GM12878 (cell line): Measurements from ENCODE around the gene ALDH1L2. TPM values are rescaled to one million over a fixed set of nuclear protein-coding genes. Genes with fewer than 3 reads are reported as not detected.
A peak's percentile ranks its signal among the peaks of the same experiment; 100 is the strongest.

Experiments used
- ATAC-seq: fragments of 200-7000 bp; cut with Tn5 transposase; 3 replicates; pipeline ENCODE4 v1.9.1; 2020; ENCODE audit warnings: mild to moderate bottlenecking, moderate library complexity
- BruUV-seq: library from RNA; stranded (reverse); fragments of 400-500 nt; replicated peaks from 2 replicates; lab custom pipeline; 2021; lab: Mats Ljungman, UMichigan
- CTCF ChIA-PET: fragments of 300-600 bp; sonication (Branson Sonifier 250); formaldehyde crosslinking; extraction: SDS; loops from one replicate; lab custom pipeline; 2021; ENCODE audit warnings: inconsistent platforms; lab: Yijun Ruan, JAX
- POLR2A ChIA-PET: fragments of 350-600 bp; formaldehyde crosslinking; extraction: SDS; loops from one replicate; lab custom pipeline; 2021; ENCODE audit warnings: inconsistent platforms; lab: Charles Lee
- RAD21 ChIA-PET: fragments of 300-600 bp; sonication (Branson Sonifier 250); formaldehyde crosslinking; loops from one replicate; lab custom pipeline; 2023; ENCODE audit warnings: antibody characterized with exemption; ENCODE audit not compliant: unreplicated experiment; lab: Charles Lee
- SMC1A ChIA-PET: fragments of 300-600 bp; sonication (Branson Sonifier 250); formaldehyde crosslinking; loops from one replicate; lab custom pipeline; 2023; ENCODE audit not compliant: unreplicated experiment, uncharacterized antibody; lab: Charles Lee
- DNase-seq: peaks from one replicate; pipeline ENCODE4 v3.0.0-alpha.2; 2011; ENCODE audit warnings: low read depth, low spot score
- FAIRE-seq: peaks from 3 replicates; lab custom pipeline; 2011; peaks lifted over from hg19 to GRCh38; lab: Jason Lieb, UNC
- H2AFZ ChIP-seq: 2 replicates; pipeline ENCODE4 v1.6.0; 2011; ENCODE audit warnings: low read depth, low read length, control low read depth; ENCODE audit not compliant: control insufficient read depth
- H3K27ac ChIP-seq: 2 replicates; pipeline ENCODE4 v1.5.1; 2011; ENCODE audit warnings: control low read depth; ENCODE audit not compliant: control insufficient read depth, insufficient read depth
- H3K27me3 ChIP-seq, 2 experiments: replicated peaks in 1 of 2; 2 replicates each; pipeline versions ENCODE4 v1.6.0 to v1.6.1; 2011; ENCODE audit warnings: low read length in 1 of 2; ENCODE audit not compliant: control insufficient read depth in 2 of 2, insufficient read depth in 2 of 2
- H3K36me3 ChIP-seq, 2 experiments: 2 replicates each; pipeline ENCODE4 v1.5.1; 2011; ENCODE audit warnings: low read length in 1 of 2; ENCODE audit not compliant: control insufficient read depth in 2 of 2, insufficient read depth in 2 of 2
- H3K4me1 ChIP-seq: 2 replicates; pipeline ENCODE4 v1.6.1; 2011; ENCODE audit warnings: mild to moderate bottlenecking, low read length, moderate library complexity, mixed read lengths; ENCODE audit not compliant: control insufficient read depth, insufficient read depth
- H3K4me2 ChIP-seq: 2 replicates; pipeline ENCODE4 v1.6.0; 2011; ENCODE audit warnings: control low read depth; ENCODE audit not compliant: control insufficient read depth, insufficient read depth
- H3K4me3 ChIP-seq: fragments of 200-600 bp; sonication (generic); 2 replicates; pipeline ENCODE4 v1.5.1; 2016
- H3K79me2 ChIP-seq: 2 replicates; pipeline ENCODE4 v1.6.0; 2011; ENCODE audit warnings: low read length; ENCODE audit not compliant: control insufficient read depth, insufficient read depth
- H3K9ac ChIP-seq: 2 replicates; pipeline ENCODE4 v1.8.0; 2011; ENCODE audit warnings: low read length, control low read depth, mixed read lengths; ENCODE audit not compliant: control insufficient read depth, insufficient read depth
- H3K9me3 ChIP-seq: replicated peaks from 3 replicates; pipeline ENCODE4 v1.5.1; 2011; ENCODE audit warnings: mild to moderate bottlenecking, low read length; ENCODE audit not compliant: control insufficient read depth, insufficient read depth
- H4K20me1 ChIP-seq: 2 replicates; pipeline ENCODE4 v1.6.0; 2011; ENCODE audit not compliant: control insufficient read depth, insufficient read depth
- ESRRA ChIP-seq: IDR thresholded peaks from 2 replicates; pipeline ENCODE4 v1.6.1; 2012; ENCODE audit warnings: mild to moderate bottlenecking, low read length, improper control_type of control experiment
- MEF2A ChIP-seq: IDR thresholded peaks from 2 replicates; pipeline ENCODE4 v1.6.1; 2011; ENCODE audit warnings: low read depth, mild to moderate bottlenecking, low read length, moderate library complexity; ENCODE audit not compliant: insufficient read depth
- NR2F1 ChIP-seq: fragments of 450-650 bp; conservative IDR thresholded peaks from 2 replicates; pipeline ENCODE4 v1.6.1; 2017; ENCODE audit warnings: mild to moderate bottlenecking
- PAX8 ChIP-seq: fragments of 450-650 bp; IDR thresholded peaks from 2 replicates; pipeline ENCODE4 v1.6.1; 2017; ENCODE audit warnings: mild to moderate bottlenecking, moderate library complexity
- PBX3 ChIP-seq: IDR thresholded peaks from 2 replicates; pipeline ENCODE4 v1.6.1; 2011; ENCODE audit warnings: mild to moderate bottlenecking, low read depth, low read length, moderate library complexity; ENCODE audit not compliant: insufficient replicate concordance
- PRDM15 ChIP-seq: fragments of 450-650 bp; formaldehyde crosslinking; IDR thresholded peaks from 2 replicates; pipeline ENCODE4 v1.4.0; 2020; ENCODE audit warnings: mild to moderate bottlenecking, moderate library complexity
- RAD21 ChIP-seq: IDR thresholded peaks from 2 replicates; pipeline ENCODE4 v1.6.1; 2011; ENCODE audit warnings: mild to moderate bottlenecking, low read depth, low read length, moderate library complexity; ENCODE audit not compliant: insufficient read depth
- SMARCA5 ChIP-seq: fragments of 450-650 bp; IDR thresholded peaks from 2 replicates; pipeline ENCODE4 v1.6.1; 2017; ENCODE audit warnings: mild to moderate bottlenecking
- WRNIP1 ChIP-seq: IDR thresholded peaks from 2 replicates; pipeline ENCODE4 v1.6.1; 2011; ENCODE audit warnings: low read depth, low read length, improper control_type of control experiment, borderline replicate concordance
- WGBS: methylation state at CpG from one replicate; pipeline ENCODE4 v1.1.6; 2016; ENCODE audit warnings: low lambda C conversion rate; ENCODE audit not compliant: insufficient replicate concordance, insufficient coverage; ENCODE audit errors: missing lambda C conversion rate; 5-methylcytosine and 5-hydroxymethylcytosine counted together
- in situ Hi-C: fragments of 300-500 bp; cut with MboI; formaldehyde crosslinking; loops from 9 replicates; pipeline ENCODE4 v1.14.3; 2018; ENCODE audit warnings: mixed read lengths
- intact Hi-C: fragments of 100-400 bp; cut with micrococcal nuclease; formaldehyde crosslinking; loops from one replicate; pipeline ENCODE4 v1.14.2; 2022; ENCODE audit not compliant: unreplicated experiment
- polyA plus RNA-seq, 11 experiments: library from polyadenylated mRNA; depleted of rRNA in 4 of 11; unstranded in 6 of 11; stranded (reverse) in 5 of 11; fragments of >200 nt; fragmentation: Nextera tagmentation in 4 of 11; fragmentation: Illumina TruSeq in 1 of 11; extraction: Ambion mirVana in 4 of 11; extraction: Trizol in 1 of 11; gene quantifications; 1 replicate in 1 of 11; 2 replicates in 10 of 11; pipeline versions ENCODE4 v1.2.1 to v1.2.3, GENCODE V29; 2011 to 2016; ENCODE audit warnings: inconsistent platforms in 2 of 11, missing spikeins in 2 of 11, low read depth in 1 of 11
- total RNA-seq, 4 experiments: library from RNA; depleted of rRNA in 3 of 4; stranded (reverse); fragments of >200 nt in 3 of 4; fragmentation: Illumina TruSeq in 1 of 4; extraction: Trizol in 1 of 4; gene quantifications; 2 replicates each; pipeline versions ENCODE4 v1.2.1 to v1.2.3, GENCODE V29; 2013 to 2021

ALDH1L2 gene
- total and polyA plus RNA-seq, 10 of the 15 experiments (the other 5 are each of a cell fraction or from before 2014, with no cell fraction given), result 0.15 to 13.7 (median 8.5) TPM

- in situ Hi-C loops, result no loop called here
- no peak for ATAC-seq
- no peaks in the 10 kb centered on the region for H3K79me2 ChIP-seq
- no peaks in the 10 kb centered on the region; the same call in 2 of the 3 replicates for H3K9me3 ChIP-seq
- BruUV-seq, result no TSS peak
- H3K36me3 ChIP-seq, result no peaks in the 10 kb centered on the region
- POLR2A ChIA-PET, result interaction anchor here (0.6 kb wide), 2 partner anchors 35 kb away, joined by 4 to 5 read pairs; no protein-coding TSS in a partner anchor
- RAD21 ChIA-PET, result interaction anchor here (1.0 kb wide), 1 partner anchor 17 kb away, joined by 7 read pairs; the partner anchor contains the start of gene SLC41A2
- FAIRE-seq, result peak; percentile 31
- no peak for DNase-seq
- no peak overlapping the region for H3K4me2 ChIP-seq
- CTCF ChIA-PET, result interaction anchor here (1.3 kb wide), 1 partner anchor 16 kb away, joined by 4 read pairs; no protein-coding TSS in a partner anchor
- intact Hi-C loops, result no loop called here
- no peak overlapping the region for H3K4me3 ChIP-seq
- no peak overlapping the region for H3K9ac ChIP-seq
- H3K27ac ChIP-seq, result no peak overlapping the region
- SMC1A ChIA-PET, result interaction anchor here (0.7 to 1.0 kb wide), 4 partner anchors 16 to 594 kb away, joined by 3 read pairs; no protein-coding TSS in a partner anchor
- peaks cover 11% of the 10 kb centered on the region for H3K4me1 ChIP-seq
- TF ChIP-seq RAD21, result no peak
- H2AFZ ChIP-seq, result no peak overlapping the region
- H4K20me1 ChIP-seq, result no peaks in the 10 kb centered on the region
- 95% methylated on average over 4 of the region's 4 CpGs for WGBS
- H3K27me3 ChIP-seq, result no peaks in the 10 kb centered on the region
These were observed 108.5 kb downstream of the ALDH1L2 start for GRCh38 chr12:104975587-104976343.

DNA sequence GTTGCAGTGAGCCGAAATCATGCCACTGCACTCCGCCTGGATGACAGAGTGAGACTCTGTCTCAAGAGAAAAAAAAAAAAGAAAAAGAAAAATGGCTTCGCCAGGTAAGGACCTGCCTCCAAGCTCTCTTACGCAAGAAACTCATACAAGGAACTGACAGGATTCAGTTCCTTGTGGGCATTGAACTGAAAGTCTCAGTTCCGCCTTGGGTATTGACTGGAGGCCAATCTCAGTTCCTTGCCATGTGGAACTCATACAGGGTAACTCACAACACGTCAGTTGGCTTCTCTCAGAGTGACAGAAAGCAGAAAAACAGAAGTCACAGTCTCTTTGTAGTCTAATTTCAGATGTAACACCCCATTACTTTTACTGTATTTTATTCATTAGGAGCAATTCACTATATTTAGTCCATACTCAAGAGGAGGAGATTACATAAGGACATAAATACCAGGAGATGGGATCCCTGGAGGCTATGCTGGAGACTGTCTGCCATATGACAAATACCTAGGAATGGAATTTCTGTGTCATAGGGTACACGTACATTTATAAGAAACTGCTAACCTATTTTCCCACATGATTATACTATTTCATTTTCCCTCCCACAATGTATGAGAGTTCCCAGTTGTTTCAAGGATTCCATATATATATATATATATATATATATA, 109.5 kb downstream of the ALDH1L2 start:
- ATAC-seq (peak; percentile 100), FAIRE-seq (peak; percentile 99)
- in situ Hi-C loops, result no loop called here
- TF ChIP-seq ESRRA (no peak), NR2F1 (no peak), PRDM15 (CRISPR knock-in tag) (no peak), PBX3 (peak; percentile 71), SMARCA5 (no peak), MEF2A (peak; percentile 60; the same call in 1 of the 2 replicates), PAX8 (no peak), WRNIP1 (no peak)

More for the DNA sequence above, 109.5 kb downstream of the ALDH1L2 start:
- Histone ChIP-seq H3K4me1 (peaks cover 11% of the 10 kb centered on the region), H3K4me3 (no peak overlapping the region), H3K27ac (peak overlapping the region; percentile 59), H3K36me3 (no peaks in the 10 kb centered on the region), H3K9ac (no peak overlapping the region; the same call in 1 of the 2 replicates), H2AFZ (peak overlapping the region; percentile 45), H3K79me2 (no peaks in the 10 kb centered on the region), H3K9me3 (no peaks in the 10 kb centered on the region; the same call in 2 of the 3 replicates), H3K4me2 (peak overlapping the region; percentile 85), H3K27me3 (no peaks in the 10 kb centered on the region), H4K20me1 (no peaks in the 10 kb centered on the region)
- ChIA-PET CTCF (interaction anchor here (0.7 to 1.3 kb wide), 2 partner anchors 15 to 16 kb away, joined by 3 to 4 read pairs; no protein-coding TSS in a partner anchor), POLR2A (interaction anchor here (0.6 to 1.0 kb wide), 3 partner anchors 16 to 45 kb away, joined by 3 to 5 read pairs (median 3); partner anchors contain the start of gene SLC41A2), SMC1A (interaction anchor here (0.6 to 1.3 kb wide), 4 partner anchors 41 to 1521 kb away, joined by 3 to 4 read pairs (median 3); no protein-coding TSS in a partner anchor), RAD21 (interaction anchor here (1.2 kb wide), 1 partner anchor 45 kb away, joined by 4 read pairs; no protein-coding TSS in a partner anchor)
- DNase-seq, result peak; percentile 97
- BruUV-seq, result no TSS peak
- WGBS, result 14% methylated on average over 7 of the region's 7 CpGs
- intact Hi-C loops, result no loop called here
